Epithelial cell of proximal tubule (primary cell): Measurements from ENCODE around the gene LTBP4. TPM values are rescaled to one million over a fixed set of nuclear protein-coding genes. Genes with fewer than 3 reads are reported as not detected.
"Not testable (repeated sequence)": the region's sequence is repeated elsewhere in the genome, so short reads cannot be mapped to it uniquely, and the experiment has no call there.

Experiments used
- DNase-seq: peaks from one replicate; pipeline ENCODE4 v3.0.0-alpha.2; 2011; ENCODE audit warnings: low read depth
- H3K4me3 ChIP-seq: 2 replicates; pipeline ENCODE4 v1.5.1; 2011; ENCODE audit warnings: low read depth, mild to moderate bottlenecking, low read length
- CTCF ChIP-seq: conservative IDR thresholded peaks from 2 replicates; pipeline ENCODE4 v1.5.1; 2012; ENCODE audit warnings: low read depth, mild to moderate bottlenecking, low read length
- total RNA-seq: library from RNA; depleted of rRNA; stranded (reverse); fragments of >200 nt; gene quantifications from 2 replicates; pipeline ENCODE4 v1.2.3, GENCODE V29; 2015

LTBP4 gene
- total RNA-seq, 1 donor from 2014 or later: 149 TPM

- no peak for DNase-seq
- no peak overlapping the region for H3K4me3 ChIP-seq
- TF ChIP-seq CTCF: no peak
Measured at GRCh38 chr19:40585982-40586422, 15.2 kb upstream of the LTBP4 start.

- no peak for DNase-seq
- no peak overlapping the region for H3K4me3 ChIP-seq
- no peak for TF ChIP-seq CTCF
Measured at GRCh38 chr19:40586611-40587010, 14.6 kb upstream of the LTBP4 start.

- no peak overlapping the region for H3K4me3 ChIP-seq
- TF ChIP-seq CTCF: no peak
- no peak for DNase-seq
Measured at GRCh38 chr19:40588110-40588854, 12.9 kb upstream of the LTBP4 start.

GRCh38 chr19:40588926-40589569 is 12.1 kb upstream of the LTBP4 start:
- no peak for DNase-seq
- TF ChIP-seq CTCF: no peak
- H3K4me3 ChIP-seq: no peak overlapping the region

GRCh38 chr19:40589591-40590429 is 11.4 kb upstream of the LTBP4 start:
- H3K4me3 ChIP-seq: no peak overlapping the region
- no peak for TF ChIP-seq CTCF
- no peak for DNase-seq

GRCh38 chr19:40590464-40591265 is 10.5 kb upstream of the LTBP4 start:
- DNase-seq: no peak
- H3K4me3 ChIP-seq: no peak overlapping the region
- TF ChIP-seq CTCF: no peak

- H3K4me3 ChIP-seq: not testable (repeated sequence)
Measured at GRCh38 chr19:40591724-40592123, 9.4 kb upstream of the LTBP4 start.

More at GRCh38 chr19:40591724-40592123, 9.4 kb upstream of the LTBP4 start:
- not testable (repeated sequence) for DNase-seq
